GM19397 (cell line): ENCODE data around the gene CADM2.

ENCODE experiments used
- ATAC-seq: cut with Tn5 transposase; IDR thresholded peaks from one replicate; pipeline ENCODE4 v1.9.1; 2021; ENCODE audit warnings: mild to moderate bottlenecking, moderate library complexity; ENCODE audit not compliant: unreplicated experiment

Gene CADM2

DNA sequence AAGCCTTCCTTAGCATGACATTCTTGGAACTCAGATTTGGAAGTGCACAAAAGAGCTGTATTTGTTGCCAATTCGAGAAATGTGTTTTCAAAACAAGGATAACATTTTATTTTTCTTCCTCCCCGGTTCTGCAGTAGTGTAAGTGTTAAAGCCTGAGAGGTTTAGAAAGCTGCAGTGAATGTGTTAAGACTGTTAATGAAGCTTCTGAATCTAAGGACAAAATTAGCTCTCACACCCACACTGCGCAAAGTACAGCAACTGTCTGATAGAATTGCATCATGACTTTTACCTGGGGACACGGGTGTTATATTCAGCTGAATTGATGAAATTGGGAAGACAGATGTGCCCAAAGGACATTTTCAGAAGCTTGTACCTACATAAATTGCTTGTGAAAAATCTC lies 344.4 kb downstream of the CADM2 start:
- ATAC-seq = no peak

DNA sequence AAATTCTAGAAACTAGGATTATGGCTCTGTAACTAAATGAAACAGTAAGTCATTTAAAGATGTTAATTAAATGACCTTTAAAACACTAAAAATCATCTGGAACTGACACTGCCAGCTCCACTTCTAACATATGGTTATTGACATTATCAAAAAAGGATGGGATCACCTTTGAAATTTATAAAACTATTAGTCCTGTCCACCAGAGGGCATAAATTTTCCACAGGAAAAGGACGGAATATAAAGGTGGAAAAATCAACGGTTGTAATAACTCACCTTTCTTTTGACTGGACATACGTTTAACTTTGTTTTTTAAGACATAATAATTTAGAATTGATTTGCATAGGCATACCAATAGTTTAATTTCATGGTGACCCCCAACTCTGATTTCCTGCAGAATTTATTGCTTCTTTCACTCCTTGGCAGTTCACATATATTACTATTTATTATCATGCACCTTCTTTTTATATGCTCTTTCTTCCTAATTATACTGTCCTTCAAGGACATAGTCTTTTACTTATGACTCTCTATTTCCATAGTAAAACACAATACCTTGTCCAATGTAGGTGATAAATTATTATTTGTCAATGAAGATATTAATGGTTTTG lies 345.7 kb downstream of the CADM2 start:
- ATAC-seq = no peak

DNA sequence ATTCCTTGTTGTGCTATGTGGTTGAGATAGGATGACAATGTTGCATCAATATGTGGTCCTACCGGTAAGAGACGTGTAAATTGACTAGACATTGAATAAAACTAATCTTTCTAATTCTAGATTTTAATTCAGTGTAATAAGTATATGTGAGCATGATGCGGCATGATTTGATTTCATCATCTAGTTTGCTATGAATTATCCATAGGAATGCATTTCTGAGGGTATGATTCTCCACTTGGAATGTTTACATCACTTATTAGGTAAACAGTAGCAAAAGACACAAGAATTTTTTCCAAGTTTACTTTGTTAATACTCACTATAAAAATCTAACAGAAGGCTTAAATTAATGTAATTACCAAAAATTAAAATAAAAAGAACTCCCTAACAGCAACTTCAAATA lies 353.5 kb downstream of the CADM2 start:
- ATAC-seq = no peak

DNA sequence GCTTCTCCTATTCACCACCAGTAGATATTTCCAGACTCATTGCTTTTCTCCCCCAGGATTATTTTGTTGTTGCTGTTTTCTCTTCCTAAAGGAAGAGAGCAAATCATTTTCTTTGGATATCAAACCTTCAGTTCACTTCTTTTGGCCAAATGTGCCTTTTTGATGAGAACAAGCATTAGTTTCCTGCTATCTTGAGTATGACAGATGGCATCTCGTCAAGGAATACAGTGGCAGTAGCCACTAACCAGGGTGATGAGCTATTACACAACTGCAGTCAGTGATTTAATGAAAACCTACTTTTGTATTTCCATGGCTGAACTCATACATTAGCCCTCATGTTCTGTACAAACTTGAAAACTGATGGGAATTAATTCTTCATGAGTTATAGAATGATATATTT lies 354.6 kb downstream of the CADM2 start:
- ATAC-seq = no peak

DNA sequence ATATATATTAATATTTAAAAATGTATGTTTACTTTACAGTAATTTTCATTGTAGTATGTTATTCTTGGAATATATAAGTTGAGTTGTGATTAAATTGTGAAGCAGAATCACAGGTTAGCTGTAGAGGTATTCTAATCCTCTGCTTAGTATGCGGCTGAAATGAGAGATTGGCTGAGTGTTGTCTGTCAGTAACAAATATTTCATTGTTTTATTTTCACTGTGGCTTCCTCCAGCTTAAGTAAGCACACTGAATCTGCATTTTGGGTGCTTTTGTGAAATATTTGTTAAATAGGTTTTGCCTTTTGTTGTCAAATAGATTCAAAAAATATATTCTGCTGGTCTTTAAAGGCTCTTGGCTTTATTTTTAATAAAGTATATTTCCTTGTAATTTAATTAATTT lies 357.5 kb downstream of the CADM2 start:
- no peak for ATAC-seq

DNA sequence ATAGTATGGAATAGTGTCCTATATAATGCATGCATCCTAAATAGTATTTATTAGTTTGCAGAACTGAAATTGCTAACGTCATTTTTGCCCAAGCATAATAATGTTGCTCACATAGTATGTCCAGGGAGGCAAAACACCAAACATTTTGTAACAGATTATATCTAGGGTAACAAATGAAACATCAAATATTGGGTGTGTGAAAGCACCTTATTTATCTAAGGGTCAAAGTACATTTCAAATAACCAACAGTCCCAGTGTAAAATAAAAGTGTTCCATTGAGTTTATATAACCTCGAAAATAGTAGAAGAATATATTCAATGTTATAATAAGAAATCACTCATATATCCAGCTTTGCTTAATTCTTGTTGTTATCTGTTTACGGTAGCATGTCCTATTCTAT lies 363.1 kb downstream of the CADM2 start:
- no peak for ATAC-seq

DNA sequence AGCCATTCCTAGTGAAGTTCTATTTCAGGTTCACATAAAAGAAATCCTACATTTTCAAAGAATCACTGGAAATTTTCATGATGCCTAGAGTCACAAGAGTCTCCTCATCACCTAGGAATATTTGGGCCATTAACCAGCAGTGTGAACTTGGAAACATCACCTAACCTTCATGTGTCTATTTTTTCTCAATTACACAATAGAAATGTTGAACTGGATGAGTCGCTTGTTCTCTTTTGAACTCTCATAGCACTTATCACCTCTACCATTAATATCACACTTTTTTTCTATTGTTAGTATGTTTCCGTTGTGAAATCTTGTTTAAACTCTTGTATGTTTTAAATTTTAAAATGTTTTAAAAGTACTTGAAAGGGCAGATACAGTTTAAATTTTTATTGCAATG lies 371.3 kb downstream of the CADM2 start:
- no peak for ATAC-seq

DNA sequence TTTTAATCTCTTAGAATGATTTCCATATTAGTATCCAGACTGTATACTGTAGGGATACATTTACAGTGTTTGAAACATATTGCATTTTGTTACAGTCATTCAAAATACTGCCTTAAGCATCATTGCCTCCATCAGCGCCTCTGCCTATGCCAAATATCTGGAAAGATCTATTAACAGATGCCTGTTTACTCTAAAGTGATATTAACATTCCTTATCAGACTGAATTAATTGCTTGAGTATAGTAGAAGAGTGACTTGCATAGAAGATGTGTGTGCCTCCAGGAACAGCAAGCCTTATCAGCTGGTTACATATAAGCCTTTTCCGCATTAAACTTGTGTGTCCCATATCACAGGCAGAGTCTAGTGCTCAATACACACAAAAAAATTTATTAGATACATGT lies 379.1 kb downstream of the CADM2 start:
- ATAC-seq = no peak

DNA sequence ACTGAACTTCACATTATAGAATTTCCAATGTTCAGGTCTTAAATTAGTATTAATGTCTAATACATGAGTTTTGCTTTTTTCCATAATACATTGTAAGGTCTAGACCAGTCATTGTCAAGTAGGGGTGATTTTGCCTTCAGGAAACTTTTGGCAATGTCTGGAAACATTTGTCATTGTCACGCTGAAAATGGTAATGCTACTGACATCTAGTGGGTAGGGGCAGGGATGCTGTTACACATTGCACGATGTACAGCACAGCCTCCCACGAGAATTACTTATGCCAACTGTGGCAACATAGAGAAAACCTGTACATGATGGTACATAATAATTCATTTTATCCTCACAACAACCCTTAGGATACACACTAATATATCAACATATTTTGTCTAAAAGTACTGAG lies 384.1 kb downstream of the CADM2 start:
- ATAC-seq = no peak

DNA sequence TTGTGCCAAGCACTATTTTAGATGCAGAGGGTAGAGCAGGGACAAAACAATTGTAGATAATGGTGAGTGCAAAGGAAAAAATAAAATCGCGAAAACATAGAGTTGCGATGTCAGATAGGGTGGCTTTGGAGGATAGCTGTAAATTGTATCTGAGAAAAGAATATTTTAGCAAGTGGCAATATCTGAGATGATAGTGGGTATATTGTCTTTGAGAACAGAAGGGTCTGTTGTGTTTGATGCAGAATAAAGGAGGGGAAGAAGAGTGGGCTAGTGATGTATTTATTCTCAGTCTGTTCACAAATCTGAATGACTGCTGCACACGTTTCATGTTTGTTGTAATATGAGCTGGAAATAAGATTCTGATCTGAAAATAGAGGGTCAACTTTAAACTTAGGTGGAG lies 396.8 kb downstream of the CADM2 start:
- no peak for ATAC-seq

DNA sequence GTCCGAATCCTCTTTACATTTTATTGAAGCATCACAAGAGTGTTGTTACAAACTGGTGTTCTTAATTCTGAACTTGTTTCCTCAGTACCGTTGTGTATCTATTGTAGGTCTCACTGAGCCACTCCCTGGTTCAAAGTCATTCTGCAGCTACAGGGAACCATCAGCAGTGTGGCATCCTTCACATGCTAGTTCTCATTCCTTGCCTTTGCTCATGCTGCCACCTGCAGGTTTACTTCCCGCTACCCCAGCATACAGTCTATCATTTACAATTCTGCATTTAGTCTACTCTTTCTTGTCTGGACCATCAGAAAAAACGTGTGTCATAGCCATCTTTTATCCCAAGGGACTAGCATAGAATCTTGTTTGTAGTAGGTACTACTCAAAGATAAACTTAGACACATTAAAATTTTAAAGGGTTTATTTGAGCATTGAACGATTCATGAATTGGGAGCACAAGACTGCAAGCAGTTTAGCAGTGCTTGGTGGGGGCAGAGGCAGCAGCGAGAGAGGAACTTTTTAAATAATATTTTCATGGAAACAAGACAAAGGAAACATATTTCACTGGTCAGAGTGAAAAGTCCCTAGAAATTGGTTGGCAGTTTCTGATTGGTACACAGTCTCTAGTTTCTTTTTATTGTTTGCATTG lies 402.1 kb downstream of the CADM2 start:
- peak; percentile 63 for ATAC-seq

DNA sequence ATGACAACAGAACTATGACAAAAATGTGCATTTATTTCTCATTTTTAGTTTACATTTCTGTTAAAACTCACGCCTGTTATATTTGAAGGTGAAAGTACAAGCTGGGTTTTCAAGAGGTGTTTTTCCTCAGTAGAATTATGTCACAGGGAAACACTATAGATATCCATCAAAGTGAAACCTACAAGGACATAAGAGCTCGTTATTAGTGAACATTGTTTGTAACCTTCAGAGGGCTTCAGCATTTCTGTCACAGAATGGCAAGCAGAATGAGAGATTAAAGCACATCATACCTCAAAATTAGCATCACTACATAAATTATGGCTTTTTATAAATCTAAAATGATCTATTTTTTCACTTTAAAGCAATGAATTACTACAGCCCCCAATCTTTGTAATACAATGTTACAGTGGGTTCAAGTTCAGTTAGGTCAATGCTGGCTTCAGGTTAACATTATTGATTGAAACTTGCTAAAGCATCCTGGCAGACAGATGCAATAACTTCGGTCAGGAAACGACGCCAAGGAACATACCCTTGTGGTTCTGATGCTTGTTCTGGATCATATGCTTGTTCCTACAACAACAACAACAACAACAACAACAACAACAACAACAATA lies 405.6 kb downstream of the CADM2 start:
- ATAC-seq = no peak

DNA sequence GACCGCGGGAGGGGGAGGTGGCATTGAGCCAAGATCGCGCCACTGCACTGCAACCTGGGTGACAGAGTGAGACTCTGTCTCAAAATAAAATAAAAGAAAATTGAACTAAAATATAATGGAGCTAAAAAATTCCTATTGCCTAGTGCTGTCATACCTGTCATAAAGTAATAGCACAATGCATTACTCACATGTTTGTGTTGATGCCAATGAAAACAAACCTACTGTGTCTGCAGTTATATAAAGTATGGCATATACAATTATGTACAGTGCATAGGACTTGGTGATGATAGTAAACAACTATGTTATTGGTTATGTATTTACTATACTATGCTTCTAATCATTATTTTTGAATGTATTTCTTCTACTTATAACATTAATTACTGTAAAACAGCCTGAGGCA lies 411.6 kb downstream of the CADM2 start:
- ATAC-seq = no peak

DNA sequence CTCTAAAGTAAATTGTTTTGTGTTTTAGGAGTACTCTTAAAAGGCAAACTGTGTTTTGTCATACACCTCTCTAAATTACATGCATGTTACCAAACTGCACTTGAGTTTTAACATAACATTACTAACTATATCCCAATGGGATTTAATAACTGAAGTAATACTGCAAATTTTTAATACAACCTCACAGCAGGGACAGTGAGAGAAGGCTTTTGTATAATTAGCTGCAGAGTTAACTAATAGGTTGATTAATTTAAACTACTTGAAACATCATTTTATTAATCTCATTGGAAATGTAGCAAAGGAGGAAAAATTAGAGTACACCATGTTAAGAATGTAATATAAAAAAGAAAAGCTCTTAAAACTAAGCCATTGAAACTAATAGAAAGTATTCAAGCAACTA lies 417.3 kb downstream of the CADM2 start:
- no peak for ATAC-seq

DNA sequence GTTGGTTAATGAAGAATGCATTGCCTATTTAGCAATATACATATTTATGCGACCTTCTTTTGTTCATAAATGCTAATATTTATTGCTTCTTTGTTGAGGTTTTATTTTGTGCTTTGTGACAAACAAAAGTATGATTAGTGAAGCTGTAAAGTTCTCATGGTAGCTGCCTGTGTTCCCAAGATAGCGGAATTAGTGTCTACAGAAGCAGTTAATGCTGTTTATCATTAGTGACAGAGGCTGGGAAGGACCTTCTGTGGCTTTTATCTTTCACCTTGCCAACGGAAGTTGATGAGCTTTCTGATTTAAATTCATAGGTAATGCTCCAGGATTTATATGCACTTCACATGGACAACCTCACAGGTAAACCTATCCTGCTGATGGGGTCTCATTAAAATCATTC lies 418.3 kb downstream of the CADM2 start:
- no peak for ATAC-seq

DNA sequence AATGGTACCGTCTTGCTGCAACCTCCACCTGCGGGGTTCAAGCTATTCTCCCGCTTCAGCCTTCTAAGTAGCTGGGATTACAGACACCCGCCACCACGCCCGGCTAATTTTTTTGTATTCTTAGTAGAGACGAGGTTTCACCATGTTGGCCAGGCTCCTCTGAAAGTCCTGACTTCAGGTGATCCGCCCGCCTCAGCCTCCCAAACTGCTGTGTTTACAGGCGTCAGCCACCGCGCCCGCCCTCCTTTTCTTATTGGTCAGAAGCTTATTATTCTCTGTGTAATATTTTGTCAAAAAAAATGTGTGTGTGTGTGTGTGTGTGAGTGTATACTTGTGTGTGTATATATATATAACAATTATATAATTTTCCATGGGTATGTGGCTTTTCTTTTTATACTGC lies 425.6 kb downstream of the CADM2 start:
- no peak for ATAC-seq

DNA sequence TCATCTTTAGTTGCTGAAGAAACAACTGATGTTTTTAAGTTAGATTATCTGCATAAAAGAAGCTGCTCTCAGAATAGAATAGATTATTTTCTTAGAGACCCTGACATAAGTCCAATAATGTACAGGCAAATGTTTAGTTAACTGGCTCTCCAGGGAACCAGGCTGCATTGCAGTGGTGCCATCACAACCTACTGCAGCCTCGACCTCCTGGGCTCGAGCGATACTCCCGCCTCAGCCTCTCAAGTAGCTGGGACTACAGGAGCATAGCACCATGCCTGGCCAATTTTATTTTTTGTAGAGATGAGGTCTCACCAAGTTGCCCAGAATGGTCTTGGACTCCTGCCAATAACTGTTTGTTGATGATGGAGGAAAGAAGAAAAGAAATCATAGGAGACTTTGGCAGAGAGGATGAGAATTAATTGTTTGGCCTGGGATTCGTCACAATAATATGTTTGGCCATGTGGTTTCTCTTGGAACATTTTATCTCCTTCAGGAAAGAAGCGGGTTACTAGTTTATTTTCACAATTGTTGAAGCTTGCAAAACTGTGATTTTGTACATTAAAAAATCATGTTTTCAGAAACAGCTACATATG lies 429.2 kb downstream of the CADM2 start:
- no peak for ATAC-seq

DNA sequence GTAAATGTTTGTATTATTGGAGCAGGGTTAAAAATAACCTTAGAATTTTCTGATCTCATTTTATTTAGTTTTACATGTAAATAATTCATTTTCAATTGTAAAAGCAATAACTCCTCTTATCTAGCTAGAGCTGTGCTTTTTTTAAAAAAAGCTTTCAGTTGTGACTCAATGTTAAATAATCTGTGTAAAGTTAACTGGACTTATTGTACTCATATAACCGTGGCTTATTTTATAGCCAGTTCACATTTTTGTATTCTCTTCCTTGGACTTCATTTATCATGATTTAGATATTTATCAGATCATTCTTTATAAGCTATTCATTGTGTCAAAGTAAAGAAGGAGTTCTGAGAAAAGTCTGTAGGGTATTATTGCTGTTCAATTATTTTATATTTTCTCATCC lies 435.6 kb downstream of the CADM2 start:
- ATAC-seq = no peak

DNA sequence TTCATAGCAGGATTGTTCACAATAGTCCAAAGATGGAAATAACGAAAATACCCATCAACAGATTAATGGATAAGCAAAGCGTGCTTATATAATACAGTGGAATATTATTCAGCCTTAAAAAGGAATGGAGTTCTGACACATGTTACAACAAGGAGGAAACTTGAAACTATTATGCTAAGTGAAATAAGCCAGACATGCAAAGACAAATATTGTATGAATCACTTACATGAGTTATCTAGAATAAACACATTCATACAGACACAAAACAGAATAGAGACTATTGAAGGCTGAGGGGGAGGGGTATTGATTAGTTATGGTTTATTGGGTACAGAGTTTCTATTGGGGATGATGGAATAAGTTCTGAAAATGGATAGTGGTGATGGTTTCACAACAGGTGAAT lies 438.6 kb downstream of the CADM2 start:
- no peak for ATAC-seq

DNA sequence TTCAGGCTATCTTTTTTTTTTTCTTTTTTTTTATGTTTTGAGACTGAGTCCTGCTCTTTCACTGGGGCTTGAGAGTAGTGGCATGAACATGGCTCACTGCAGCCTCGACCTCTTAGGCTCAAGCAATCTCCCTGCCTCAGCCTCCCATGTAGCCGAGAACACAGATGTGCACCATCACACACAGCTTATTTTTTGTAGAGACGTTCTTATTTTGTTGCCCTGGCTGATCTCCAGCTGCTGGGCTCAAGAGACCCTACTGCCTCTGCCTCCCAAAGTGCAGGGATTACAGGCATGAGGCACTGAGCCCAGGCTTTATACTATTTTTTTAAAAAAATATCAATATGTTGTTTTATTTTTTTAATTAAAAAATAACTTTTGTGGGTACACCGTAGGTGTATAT lies 467.3 kb downstream of the CADM2 start:
- ATAC-seq = no peak

DNA sequence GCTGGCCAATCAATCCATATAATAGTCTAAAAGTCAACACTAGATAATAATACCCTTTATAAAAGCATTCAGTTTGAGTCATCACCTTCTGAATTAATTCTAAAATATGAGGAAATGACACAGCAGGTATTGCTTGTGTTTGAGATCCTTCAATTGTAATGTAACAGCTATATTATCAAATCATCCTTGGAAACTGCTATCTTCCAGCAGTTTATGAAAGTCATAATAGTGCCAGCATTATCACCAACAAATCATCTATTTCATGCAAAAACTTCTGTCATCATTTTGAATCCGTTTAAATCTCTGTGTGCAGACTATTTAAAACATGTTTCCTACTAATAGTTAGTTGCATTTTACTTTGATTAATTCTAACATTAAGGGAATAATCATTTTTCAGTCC lies 468.7 kb downstream of the CADM2 start:
- ATAC-seq = no peak

DNA sequence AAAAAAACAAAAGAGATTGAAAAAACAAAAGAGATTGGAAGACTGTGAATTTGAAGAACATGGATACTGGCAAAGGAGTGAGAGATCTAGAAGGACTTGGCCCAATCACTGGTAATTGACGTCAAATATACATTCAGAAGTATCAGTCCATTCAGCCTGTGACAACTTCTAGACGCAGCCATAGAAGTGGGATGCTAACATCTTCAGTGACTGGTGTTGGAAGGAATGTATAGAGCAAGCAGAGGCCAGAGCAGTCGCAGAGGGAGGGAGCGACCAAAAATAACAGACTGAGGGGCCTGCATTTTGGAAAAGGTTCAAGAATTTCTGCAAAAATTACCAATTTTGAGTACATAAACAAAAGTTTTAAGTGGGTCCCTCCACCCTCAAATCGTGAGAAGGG lies 473.3 kb downstream of the CADM2 start:
- ATAC-seq = no peak
